Measurements from ENCODE around the gene TRIM33.

GRCh38 chr1:114545315-114545714, 34.3 kb upstream of the TRIM33 start:
- no peak for TF ChIP-seq CTCF (conservative IDR thresholded peaks at IDR 0.05 in 1 of 2, IDR thresholded peaks at IDR 0.05 in 1 of 2; ENCODE audit: low read depth in 1 of 2, low read length in 2 of 2)
- no peak for TF ChIP-seq EZH2 (IDR thresholded peaks at IDR 0.05; ENCODE audit: low read length, missing control alignments)

Measured in fibroblast of lung (primary cell).